Chondrocyte (in vitro differentiated cells): Measurements from ENCODE around the gene KIF6. TPM values are rescaled to one million over a fixed set of nuclear protein-coding genes. Genes with fewer than 3 reads are reported as not detected.
A peak's percentile ranks its signal among the peaks of the same experiment; 100 is the strongest.

Experiments
- DNase-seq: peaks from one replicate; pipeline ENCODE4 v3.0.0; 2021; ENCODE audit warnings: mixed read lengths, low spot score
- H3K27ac Mint-ChIP-seq: one replicate; pipeline ENCODE4 v1.8.0; 2021; ENCODE audit warnings: mild to moderate bottlenecking, moderate library complexity, mixed read lengths; ENCODE audit not compliant: unreplicated experiment
- H3K27me3 Mint-ChIP-seq: 2 replicates; pipeline ENCODE4 v1.8.0; 2021; ENCODE audit warnings: low read depth, mixed read lengths
- H3K36me3 Mint-ChIP-seq: 2 replicates; pipeline ENCODE4 v1.8.0; 2021; ENCODE audit warnings: low read depth, mixed read lengths
- H3K4me1 Mint-ChIP-seq: 2 replicates; pipeline ENCODE4 v1.8.0; 2021; ENCODE audit warnings: low read depth, mild to moderate bottlenecking, mixed read lengths
- H3K4me3 Mint-ChIP-seq: one replicate; pipeline ENCODE4 v1.8.0; 2021; ENCODE audit warnings: mild to moderate bottlenecking, moderate library complexity, mixed read lengths; ENCODE audit not compliant: unreplicated experiment
- H3K9me3 Mint-ChIP-seq: 2 replicates; pipeline ENCODE4 v1.8.0; 2021; ENCODE audit warnings: low read depth, mixed read lengths
- CTCF ChIP-seq: fragments of 200-600 bp; sonication (generic); IDR thresholded peaks from 2 replicates; pipeline ENCODE4 v1.5.0; 2021; ENCODE audit warnings: antibody characterized with exemption, mild to moderate bottlenecking, moderate library complexity
- total RNA-seq: library from RNA; stranded (reverse); gene quantifications from 3 replicates; pipeline ENCODE4 v1.2.1, GENCODE V29; 2021

The KIF6 gene
- total RNA-seq, 1 donor from 2014 or later = 0.62 TPM

GRCh38 chr6:39646751-39647420 lies 78.3 kb downstream of the KIF6 start:
- no peak for DNase-seq
- Mint-ChIP-seq H3K9me3 (no peaks in the 10 kb centered on the region), H3K4me3 (no peak overlapping the region), H3K27ac (no peak overlapping the region), H3K27me3 (no peaks in the 10 kb centered on the region), H3K4me1 (peaks cover 14% of the 10 kb centered on the region), H3K36me3 (no peaks in the 10 kb centered on the region)
- no peak for TF ChIP-seq CTCF

GRCh38 chr6:39642270-39642669 lies 82.9 kb downstream of the KIF6 start:
- H3K36me3 Mint-ChIP-seq = no peaks in the 10 kb centered on the region

GRCh38 chr6:39638126-39638822 lies 86.9 kb downstream of the KIF6 start:
- Mint-ChIP-seq H3K4me3 (no peak overlapping the region), H3K27ac (no peak overlapping the region), H3K4me1 (peaks cover 15% of the 10 kb centered on the region), H3K9me3 (no peaks in the 10 kb centered on the region), H3K36me3 (no peaks in the 10 kb centered on the region), H3K27me3 (no peaks in the 10 kb centered on the region)
- TF ChIP-seq CTCF = no peak
- DNase-seq = no peak

More at GRCh38 chr6:39642270-39642669, 82.9 kb downstream of the KIF6 start:
- no peak for DNase-seq
- Mint-ChIP-seq H3K27me3 (no peaks in the 10 kb centered on the region), H3K9me3 (no peaks in the 10 kb centered on the region), H3K4me3 (no peak overlapping the region), H3K27ac (no peak overlapping the region), H3K4me1 (peaks cover 18% of the 10 kb centered on the region)
- peak; percentile 51 for TF ChIP-seq CTCF

- H3K9me3 Mint-ChIP-seq = peaks cover 2% of the 10 kb centered on the region
- H3K36me3 Mint-ChIP-seq = no peaks in the 10 kb centered on the region
- no peak overlapping the region for H3K27ac Mint-ChIP-seq
- H3K4me3 Mint-ChIP-seq = no peak overlapping the region
- no peak for DNase-seq
- H3K4me1 Mint-ChIP-seq = peaks cover 4% of the 10 kb centered on the region
- no peak for TF ChIP-seq CTCF
- H3K27me3 Mint-ChIP-seq = no peaks in the 10 kb centered on the region
These were observed 90.4 kb downstream of the KIF6 start for GRCh38 chr6:39634646-39635341.

- Mint-ChIP-seq H3K36me3 (no peaks in the 10 kb centered on the region), H3K27me3 (no peaks in the 10 kb centered on the region), H3K4me3 (no peak overlapping the region), H3K4me1 (peaks cover 10% of the 10 kb centered on the region), H3K9me3 (peaks cover 3% of the 10 kb centered on the region), H3K27ac (no peak overlapping the region)
- no peak for TF ChIP-seq CTCF
- DNase-seq = no peak
These were observed 100.0 kb downstream of the KIF6 start for GRCh38 chr6:39625209-39625608.
